Astrocyte (in vitro differentiated cells and primary cell): ENCODE data around the gene ULBP3. TPM values are rescaled to one million over a fixed set of nuclear protein-coding genes. Genes with fewer than 3 reads are reported as not detected.

ENCODE experiments used
- DNase-seq: peaks from one replicate; pipeline ENCODE4 v3.0.0-alpha.2; 2010; ENCODE audit warnings: low read depth
- FAIRE-seq: peaks from 2 replicates; lab custom pipeline; 2011; peaks lifted over from hg19 to GRCh38; lab: Jason Lieb, UNC
- H2AFZ ChIP-seq: 2 replicates; pipeline ENCODE4 v1.6.0; 2012; ENCODE audit warnings: low read depth, low read length, inconsistent platforms
- H3K27ac ChIP-seq: 2 replicates; pipeline ENCODE4 v1.5.1; 2011; ENCODE audit warnings: low read depth, low read length, inconsistent platforms
- H3K27me3 ChIP-seq: 2 replicates; pipeline ENCODE4 v1.6.0; 2011; ENCODE audit warnings: low read length, inconsistent platforms; ENCODE audit not compliant: insufficient read depth
- H3K36me3 ChIP-seq: 2 replicates; pipeline ENCODE4 v1.5.1; 2011; ENCODE audit warnings: low read length, inconsistent platforms; ENCODE audit not compliant: insufficient read depth
- H3K4me1 ChIP-seq: 2 replicates; pipeline ENCODE4 v1.5.1; 2011; ENCODE audit warnings: low read length, inconsistent platforms; ENCODE audit not compliant: insufficient read depth
- H3K4me2 ChIP-seq: 2 replicates; pipeline ENCODE4 v1.6.0; 2012; ENCODE audit warnings: low read length, inconsistent platforms
- H3K4me3 ChIP-seq: 2 replicates; pipeline ENCODE4 v1.5.1; 2011; ENCODE audit warnings: low read depth, mild to moderate bottlenecking, low read length, inconsistent platforms; ENCODE audit not compliant: insufficient read depth
- H3K79me2 ChIP-seq: 2 replicates; pipeline ENCODE4 v1.6.0; 2012; ENCODE audit warnings: mild to moderate bottlenecking, low read length, inconsistent platforms; ENCODE audit not compliant: insufficient read depth
- H3K9ac ChIP-seq: 2 replicates; pipeline ENCODE4 v1.6.0; 2012; ENCODE audit warnings: mild to moderate bottlenecking, low read length, inconsistent platforms
- H3K9me3 ChIP-seq: 2 replicates; pipeline ENCODE4 v1.5.1; 2012; ENCODE audit warnings: low read depth, mild to moderate bottlenecking, low read length, inconsistent platforms; ENCODE audit not compliant: insufficient read depth
- H4K20me1 ChIP-seq: 2 replicates; pipeline ENCODE4 v1.6.0; 2012; ENCODE audit warnings: low read length, inconsistent platforms; ENCODE audit not compliant: insufficient read depth
- H3K27ac Mint-ChIP-seq: one replicate; pipeline ENCODE4 v1.8.0; 2021; ENCODE audit warnings: mild to moderate bottlenecking, mixed read lengths; ENCODE audit not compliant: unreplicated experiment
- H3K27me3 Mint-ChIP-seq: one replicate; pipeline ENCODE4 v1.8.0; 2021; ENCODE audit warnings: low read depth, mixed read lengths; ENCODE audit not compliant: unreplicated experiment
- H3K36me3 Mint-ChIP-seq: one replicate; pipeline ENCODE4 v1.8.0; 2021; ENCODE audit warnings: low read depth, mixed read lengths; ENCODE audit not compliant: unreplicated experiment
- H3K4me1 Mint-ChIP-seq: one replicate; pipeline ENCODE4 v1.8.0; 2021; ENCODE audit warnings: low read depth, mixed read lengths; ENCODE audit not compliant: unreplicated experiment
- H3K4me3 Mint-ChIP-seq: one replicate; pipeline ENCODE4 v1.8.0; 2021; ENCODE audit warnings: mild to moderate bottlenecking, moderate library complexity, mixed read lengths; ENCODE audit not compliant: unreplicated experiment
- H3K9me3 Mint-ChIP-seq: one replicate; pipeline ENCODE4 v1.8.0; 2021; ENCODE audit warnings: mild to moderate bottlenecking, mixed read lengths; ENCODE audit not compliant: unreplicated experiment
- CTCF ChIP-seq: IDR thresholded peaks from 2 replicates; pipeline ENCODE4 v1.5.1; 2011; ENCODE audit warnings: low read depth, mild to moderate bottlenecking, inconsistent platforms, low read length, moderate library complexity; ENCODE audit not compliant: insufficient read depth
- EZH2 ChIP-seq: IDR thresholded peaks from 2 replicates; pipeline ENCODE4 v1.6.1; 2012; ENCODE audit warnings: mild to moderate bottlenecking, low read length, inconsistent platforms; ENCODE audit not compliant: insufficient read depth
- total RNA-seq: library from RNA; stranded (reverse); gene quantifications from 2 replicates; pipeline ENCODE4 v1.2.1, GENCODE V29; 2021

ULBP3 gene
- total RNA-seq, 1 donor from 2014 or later: 14.7 TPM

DNA sequence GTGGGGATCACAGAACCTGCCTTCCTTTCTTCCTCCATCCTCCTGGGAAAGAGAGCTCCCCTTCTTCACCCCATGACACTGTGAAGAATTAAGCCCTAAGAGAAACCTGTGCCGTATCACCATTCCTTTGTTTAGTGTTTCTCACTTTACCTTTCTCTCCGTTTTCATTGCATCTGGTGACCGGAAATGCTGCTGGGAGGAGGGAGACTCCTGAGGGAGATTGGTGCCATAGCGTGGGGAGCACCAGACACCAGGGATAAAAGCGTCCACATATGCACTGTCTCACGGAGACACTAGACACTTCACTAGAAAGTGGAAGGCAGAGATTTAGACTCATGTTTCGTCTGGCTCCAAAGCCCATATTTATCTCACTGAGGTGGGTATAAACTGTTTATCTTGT is 15.5 kb upstream of the ULBP3 start:
- Histone ChIP-seq H3K79me2 (no peaks in the 10 kb centered on the region), H3K27me3 (peaks cover 5% of the 10 kb centered on the region), H3K9me3 (no peaks in the 10 kb centered on the region), H2AFZ (no peak overlapping the region), H3K27ac (no peak overlapping the region), H3K4me2 (no peak overlapping the region), H4K20me1 (no peaks in the 10 kb centered on the region), H3K4me1 (peaks cover 3% of the 10 kb centered on the region), H3K36me3 (no peaks in the 10 kb centered on the region), H3K9ac (no peak overlapping the region), H3K4me3 (no peak overlapping the region)
- FAIRE-seq (no peak), DNase-seq (no peak)
- TF ChIP-seq EZH2: no peak
- TF ChIP-seq CTCF: no peak
- Mint-ChIP-seq H3K9me3 (no peaks in the 10 kb centered on the region), H3K4me3 (no peak overlapping the region), H3K27ac (no peak overlapping the region), H3K27me3 (peaks cover 24% of the 10 kb centered on the region), H3K36me3 (no peaks in the 10 kb centered on the region), H3K4me1 (peaks cover 5% of the 10 kb centered on the region)

GRCh38 chr6:150083839-150084238 is 14.9 kb upstream of the ULBP3 start:
- Histone ChIP-seq H2AFZ (no peak overlapping the region), H3K27me3 (peaks cover 5% of the 10 kb centered on the region), H3K27ac (no peak overlapping the region), H3K79me2 (no peaks in the 10 kb centered on the region), H4K20me1 (no peaks in the 10 kb centered on the region), H3K9me3 (no peaks in the 10 kb centered on the region), H3K4me1 (peaks cover 3% of the 10 kb centered on the region), H3K4me3 (no peak overlapping the region), H3K36me3 (no peaks in the 10 kb centered on the region), H3K4me2 (no peak overlapping the region), H3K9ac (no peak overlapping the region)
- FAIRE-seq: no peak
- Mint-ChIP-seq H3K4me1 (peaks cover 7% of the 10 kb centered on the region), H3K27ac (no peak overlapping the region), H3K27me3 (peaks cover 21% of the 10 kb centered on the region), H3K36me3 (no peaks in the 10 kb centered on the region), H3K4me3 (no peak overlapping the region), H3K9me3 (no peaks in the 10 kb centered on the region)
- TF ChIP-seq CTCF (no peak), EZH2 (no peak)
- DNase-seq: no peak

DNA sequence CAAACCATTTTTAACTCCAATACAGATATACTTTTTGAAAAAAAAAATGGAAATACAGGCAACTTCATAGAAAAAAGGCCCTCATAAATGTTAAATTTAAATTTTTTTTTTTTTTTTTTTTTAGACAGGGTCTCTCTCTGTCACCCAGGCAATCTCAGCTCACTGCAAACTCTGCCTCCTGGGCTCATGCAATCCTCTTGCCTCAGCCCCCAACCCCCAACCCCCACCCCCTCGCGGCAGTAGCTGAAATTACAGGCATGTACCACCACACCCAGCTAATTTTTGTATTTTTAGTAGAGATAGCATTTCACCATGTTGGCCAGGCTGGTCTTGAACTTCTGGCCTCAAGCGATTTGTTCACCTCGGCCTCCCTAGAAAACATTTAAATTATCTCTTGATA is 12.8 kb upstream of the ULBP3 start:
- H3K4me1 Mint-ChIP-seq: peaks cover 12% of the 10 kb centered on the region
- H3K4me1 ChIP-seq: peaks cover 3% of the 10 kb centered on the region
- no peak overlapping the region for H3K4me2 ChIP-seq
- no peak overlapping the region for H2AFZ ChIP-seq
- no peaks in the 10 kb centered on the region for H3K36me3 Mint-ChIP-seq
- no peak for TF ChIP-seq CTCF
- TF ChIP-seq EZH2: no peak
- no peaks in the 10 kb centered on the region for H3K79me2 ChIP-seq
- H3K9me3 Mint-ChIP-seq: no peaks in the 10 kb centered on the region
- H3K27me3 Mint-ChIP-seq: peaks cover 21% of the 10 kb centered on the region
- DNase-seq: no peak
- no peaks in the 10 kb centered on the region for H3K36me3 ChIP-seq
- H3K4me3 Mint-ChIP-seq: no peak overlapping the region
- H3K9me3 ChIP-seq: no peaks in the 10 kb centered on the region
- H3K27ac ChIP-seq: no peak overlapping the region
- peaks cover 5% of the 10 kb centered on the region for H3K27me3 ChIP-seq
- no peak overlapping the region for H3K9ac ChIP-seq
- no peak overlapping the region for H3K4me3 ChIP-seq
- no peaks in the 10 kb centered on the region for H4K20me1 ChIP-seq
- H3K27ac Mint-ChIP-seq: no peak overlapping the region
- FAIRE-seq: no peak
